OCI-LY7 (cell line): ENCODE results near the gene CREB5. TPM values are rescaled to one million over a fixed set of nuclear protein-coding genes. Genes with fewer than 3 reads are reported as not detected.

Experiments
- BruUV-seq: library from RNA; stranded (reverse); fragments of 400-500 nt; replicated peaks from 2 replicates; lab custom pipeline; 2021; lab: Mats Ljungman, UMichigan
- CTCF ChIA-PET: fragments of 300-600 bp; sonication (Branson Sonifier 250); formaldehyde crosslinking; loops from one replicate; lab custom pipeline; 2022; ENCODE audit warnings: antibody characterized with exemption; ENCODE audit not compliant: unreplicated experiment; lab: Charles Lee
- POLR2A ChIA-PET: fragments of 300-600 bp; sonication (Branson Sonifier 250); formaldehyde crosslinking; loops from one replicate; lab custom pipeline; 2022; ENCODE audit warnings: antibody characterized with exemption; lab: Charles Lee
- DNase-seq: peaks from one replicate; pipeline ENCODE4 v3.0.0-alpha.2; 2015; ENCODE audit warnings: low spot score
- H2AFZ ChIP-seq: fragments of 200-600 bp; sonication (generic), shearing (Covaris generic); 2 replicates; pipeline ENCODE4 v1.6.1; 2014; ENCODE audit warnings: mild to moderate bottlenecking, antibody characterized with exemption, low read length, moderate library complexity
- H3K27ac ChIP-seq: fragments of 200-600 bp; sonication (generic); 2 replicates; pipeline ENCODE4 v1.5.1; 2014; ENCODE audit warnings: mixed run types, low read depth, mild to moderate bottlenecking, moderate library complexity, low read length, inconsistent platforms; ENCODE audit not compliant: poor library complexity, severe bottlenecking
- H3K36me3 ChIP-seq: fragments of 200-600 bp; sonication (generic); 2 replicates; pipeline ENCODE4 v1.6.1; 2014; ENCODE audit warnings: mild to moderate bottlenecking, antibody characterized with exemption, low read length, moderate library complexity, mixed read lengths; ENCODE audit not compliant: insufficient read depth
- H3K4me1 ChIP-seq: fragments of 200-600 bp; sonication (generic); 2 replicates; pipeline ENCODE4 v1.5.1; 2014; ENCODE audit warnings: mild to moderate bottlenecking, low read length; ENCODE audit not compliant: insufficient read depth, poor library complexity, severe bottlenecking
- H3K4me2 ChIP-seq: fragments of 200-600 bp; sonication (generic); 2 replicates; pipeline ENCODE4 v1.6.1; 2014; ENCODE audit warnings: mild to moderate bottlenecking, low read length
- H3K4me3 ChIP-seq: fragments of 200-600 bp; sonication (generic); 2 replicates; pipeline ENCODE4 v1.5.1; 2014; ENCODE audit warnings: mild to moderate bottlenecking, low read depth, low read length; ENCODE audit not compliant: poor library complexity, severe bottlenecking
- H3K79me2 ChIP-seq: fragments of 200-600 bp; sonication (generic); 2 replicates; pipeline ENCODE4 v1.6.1; 2016; ENCODE audit warnings: low read depth, mild to moderate bottlenecking, low read length, moderate library complexity, mixed read lengths; ENCODE audit not compliant: insufficient read depth
- H3K9me2 ChIP-seq: fragments of 200-600 bp; sonication (generic); 2 replicates; pipeline ENCODE4 v1.6.1; 2016; ENCODE audit warnings: mild to moderate bottlenecking, low read length, mixed read lengths; ENCODE audit not compliant: insufficient read depth
- H3K9me3 ChIP-seq: fragments of 200-600 bp; sonication (generic); 2 replicates; pipeline ENCODE4 v1.6.1; 2014; ENCODE audit warnings: mild to moderate bottlenecking, mixed run types, low read length, mixed read lengths
- H4K20me1 ChIP-seq: fragments of 200-600 bp; sonication (generic); 2 replicates; pipeline ENCODE4 v1.6.1; 2014; ENCODE audit warnings: mild to moderate bottlenecking, antibody characterized with exemption, low read length, moderate library complexity, mixed read lengths; ENCODE audit not compliant: insufficient read depth
- CTCF ChIP-seq: fragments of 200-600 bp; sonication (generic); conservative IDR thresholded peaks from 2 replicates; pipeline ENCODE4 v1.5.1; 2014; ENCODE audit warnings: mild to moderate bottlenecking, antibody characterized with exemption, low read length, moderate library complexity, mixed read lengths
- EZH2phosphoT487 ChIP-seq: fragments of 200-600 bp; sonication (generic); IDR thresholded peaks from 2 replicates; pipeline ENCODE4 v1.6.1; 2018; ENCODE audit warnings: low read depth, borderline replicate concordance, mild to moderate bottlenecking, mixed run types, antibody characterized with exemption, low read length, moderate library complexity, mixed read lengths
- intact Hi-C: fragments of 100-400 bp; cut with micrococcal nuclease; formaldehyde crosslinking; loops from one replicate; pipeline ENCODE4 v1.10.0; 2022; ENCODE audit not compliant: unreplicated experiment
- total RNA-seq, 2 experiments: library from RNA; depleted of rRNA in 1 of 2; stranded (reverse); fragments of >200 nt in 1 of 2; shearing (Covaris generic) in 1 of 2; gene quantifications; 2 replicates each; pipeline ENCODE4 v1.2.3, GENCODE V29; 2014 to 2022

CREB5 gene
- total RNA-seq, 2 experiments from 2014 or later: 2.0 to 13.3 TPM

DNA sequence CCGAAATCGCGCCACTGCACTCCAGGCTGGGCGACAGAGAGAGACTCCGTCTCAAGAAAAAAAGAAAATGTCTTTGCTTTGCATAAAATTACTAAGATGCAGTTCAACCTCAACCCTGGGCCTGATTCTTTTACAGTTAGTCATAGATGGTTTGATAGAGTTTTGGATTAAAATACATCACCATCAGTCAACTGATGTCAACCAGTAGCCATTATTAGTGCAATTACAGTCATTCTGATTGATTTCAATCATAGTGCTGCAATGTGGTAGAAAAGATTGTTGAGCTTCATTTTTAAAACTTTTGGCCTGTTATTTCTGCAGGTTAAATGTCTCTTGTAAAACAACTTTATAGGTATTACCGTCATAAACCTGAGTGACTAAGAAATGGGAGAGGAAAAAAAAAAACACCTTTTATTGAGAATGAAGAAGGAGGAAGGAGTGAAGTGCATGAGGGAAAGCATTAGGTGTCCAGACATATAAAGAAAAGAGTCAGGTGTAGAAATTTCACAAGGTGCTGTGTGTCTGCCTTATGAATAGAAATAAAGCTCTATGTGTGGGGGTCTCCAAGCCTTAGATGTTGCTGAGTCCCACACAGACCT, 395.2 kb downstream of the CREB5 start:
- Histone ChIP-seq H3K36me3 (no peaks in the 10 kb centered on the region), H4K20me1 (no peaks in the 10 kb centered on the region), H2AFZ (no peak overlapping the region), H3K4me1 (peaks cover 8% of the 10 kb centered on the region), H3K27ac (no peak overlapping the region), H3K9me2 (no peaks in the 10 kb centered on the region), H3K79me2 (no peaks in the 10 kb centered on the region), H3K4me3 (no peak overlapping the region), H3K9me3 (no peaks in the 10 kb centered on the region), H3K4me2 (no peak overlapping the region)
- TF ChIP-seq CTCF (no peak), EZH2phosphoT487 (no peak)
- no peak for DNase-seq
- POLR2A ChIA-PET: interaction anchor here (0.7 to 0.9 kb wide), 3 partner anchors 20 to 325 kb away, joined by 3 to 4 read pairs (median 3); no protein-coding TSS in a partner anchor
- CTCF ChIA-PET: no interaction called here
- no TSS peak for BruUV-seq
- intact Hi-C loops: loop anchor here (5.0 kb wide), 1 partner anchor 45 kb away; no protein-coding TSS in a partner anchor

DNA sequence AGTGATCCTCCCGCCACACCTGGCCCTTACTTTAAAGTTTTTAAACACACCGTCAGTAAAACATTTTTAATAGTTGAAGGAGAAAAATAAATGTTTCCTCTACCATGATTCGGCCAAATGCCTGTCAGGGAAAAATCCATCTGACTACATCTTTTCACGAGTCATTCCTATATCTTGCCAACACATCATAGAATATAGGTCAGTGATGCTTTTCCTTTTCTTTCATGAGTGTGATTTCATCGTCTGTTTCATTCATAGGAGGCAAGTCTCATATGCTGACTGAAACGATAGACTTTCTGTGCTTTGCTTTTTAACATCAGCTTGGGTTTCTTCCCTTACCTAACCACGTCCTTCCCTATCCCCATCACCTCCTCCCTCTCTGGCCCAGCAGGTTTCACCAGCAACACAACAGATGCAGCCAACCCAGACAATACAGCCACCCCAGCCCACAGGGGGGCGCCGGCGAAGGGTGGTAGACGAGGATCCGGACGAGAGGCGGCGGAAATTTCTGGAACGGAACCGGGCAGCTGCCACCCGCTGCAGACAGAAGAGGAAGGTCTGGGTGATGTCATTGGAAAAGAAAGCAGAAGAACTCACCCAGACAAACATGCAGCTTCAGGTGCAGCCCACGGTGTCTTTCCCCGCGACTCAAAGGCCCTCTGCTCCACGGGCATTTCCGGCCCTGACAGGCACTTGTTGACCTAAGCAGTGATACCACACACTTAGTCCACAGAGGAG, 396.6 kb downstream of the CREB5 start:
- Histone ChIP-seq H4K20me1 (no peaks in the 10 kb centered on the region), H3K79me2 (no peaks in the 10 kb centered on the region), H3K4me3 (no peak overlapping the region), H3K4me2 (peak overlapping the region; percentile 4; the same call in 1 of the 2 replicates), H2AFZ (no peak overlapping the region), H3K27ac (no peak overlapping the region), H3K4me1 (peaks cover 8% of the 10 kb centered on the region), H3K36me3 (no peaks in the 10 kb centered on the region), H3K9me2 (no peaks in the 10 kb centered on the region), H3K9me3 (no peaks in the 10 kb centered on the region)
- ChIA-PET POLR2A (interaction anchor here (0.6 to 1.0 kb wide), 3 partner anchors 8 to 60 kb away, joined by 3 read pairs; no protein-coding TSS in a partner anchor), CTCF (no interaction called here)
- no TSS peak for BruUV-seq
- peak; percentile 60 for TF ChIP-seq CTCF
- TF ChIP-seq EZH2phosphoT487: no peak
- peak; percentile 28 for DNase-seq
- intact Hi-C loops: loop anchor here (2.0 to 5.0 kb wide), 2 partner anchors 22 to 43 kb away; no protein-coding TSS in a partner anchor

- intact Hi-C loops: no loop called here
- Histone ChIP-seq H3K36me3 (no peaks in the 10 kb centered on the region), H3K9me2 (no peaks in the 10 kb centered on the region), H3K4me1 (peaks cover 28% of the 10 kb centered on the region), H4K20me1 (no peaks in the 10 kb centered on the region), H3K4me3 (no peak overlapping the region), H3K27ac (no peak overlapping the region), H3K79me2 (no peaks in the 10 kb centered on the region), H3K9me3 (0 out of 2 replicates have a peak, but pooled peaks cover 4% of the 10 kb centered on the region), H3K4me2 (no peak overlapping the region), H2AFZ (no peak overlapping the region)
- ChIA-PET CTCF (no interaction called here), POLR2A (no interaction called here)
- TF ChIP-seq EZH2phosphoT487: no peak
- TF ChIP-seq CTCF: no peak
- DNase-seq: no peak
- BruUV-seq: no TSS peak
Observed at GRCh38 chr7:28811008-28811407, 398.7 kb downstream of the CREB5 start.
